ENCODE results near the gene RTBDN. TPM values are rescaled to one million over a fixed set of nuclear protein-coding genes. Genes with fewer than 3 reads are reported as not detected.

The RTBDN gene
- polyA plus RNA-seq, 1 of the 3 experiments (the other 2 are of a cell fraction), result 0.72 TPM

DNA sequence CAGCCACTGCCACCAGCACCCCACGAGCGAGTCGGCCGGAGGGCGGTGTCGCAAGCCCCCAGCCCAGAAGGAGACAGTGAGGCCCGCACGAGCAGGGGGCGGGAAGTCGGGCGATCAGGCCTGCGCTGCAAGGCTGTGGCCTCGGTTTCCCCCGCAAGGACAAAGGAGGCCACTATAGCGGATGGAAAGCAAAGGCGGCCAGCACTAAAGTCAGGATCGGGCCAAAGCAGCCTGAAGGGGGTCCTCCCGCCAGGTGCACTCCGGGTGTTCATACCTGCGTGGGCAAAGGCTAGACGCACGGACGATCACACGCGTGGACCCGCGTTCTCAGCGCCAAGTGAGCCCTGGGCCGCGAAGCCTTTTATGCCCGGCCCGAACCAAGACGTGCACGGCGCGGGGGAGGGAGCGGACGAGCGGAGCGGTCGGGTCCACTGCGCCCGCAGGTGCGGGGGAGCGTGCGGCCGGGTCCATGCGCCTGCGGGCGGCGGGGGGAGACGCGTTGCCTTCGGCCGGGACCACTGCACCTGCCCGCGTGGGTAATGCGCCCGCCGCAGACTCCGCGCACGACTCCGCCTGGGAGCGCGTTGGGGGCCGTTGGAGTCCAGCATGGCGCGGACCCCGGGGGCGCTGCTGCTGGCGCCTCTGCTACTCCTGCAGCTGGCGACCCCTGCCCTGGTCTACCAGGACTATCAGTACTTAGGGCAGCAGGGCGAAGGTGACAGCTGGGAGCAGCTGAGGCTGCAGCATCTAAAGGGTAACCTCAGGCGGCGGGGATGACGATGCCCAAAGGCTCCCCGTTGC is 32.7 kb downstream of the RTBDN start, which contains the start of the genes PRDX2 and THSD8:
Gene PRDX2 (minus strand): TSS at position 335 of the 801 bp plus-strand sequence. CDS start 539 bp downstream, outside the sequence.
Gene THSD8 (plus strand): TSS at position 604 of the 801 bp plus-strand sequence. CDS start 3 bp downstream, at position 607.
- peaks cover 17% of the 10 kb centered on the region for H3F3A ChIP-seq (replicated peaks; ENCODE audit: insufficient read depth)
- peak within 1 kb of the TSS; percentile 98 for H2AFZ ChIP-seq (ENCODE audit: low read depth)
- no peaks in the 10 kb centered on the region for H3K9me2 ChIP-seq
- DNase-seq, result peak; percentile 94
- peak within 1 kb of the TSS; percentile 100 for H3K4me2 ChIP-seq
- H3K9ac ChIP-seq, result peak within 1 kb of the TSS; percentile 80
- H3K9me3 ChIP-seq, result no peaks in the 10 kb centered on the region
- peak within 1 kb of the TSS in 1 of 2 experiments; percentile 74; a peak in 2 of 4 replicates for H3K27ac ChIP-seq (ENCODE audit: low read depth in 2 of 2, low read length in 1 of 2)
- peaks cover 12% of the 10 kb centered on the region for H3K79me2 ChIP-seq (ENCODE audit: insufficient read depth)
- no peaks in the 10 kb centered on the region for H4K20me1 ChIP-seq (ENCODE audit: insufficient read depth)
- peaks cover 4 to 8% of the 10 kb centered on the region in 2 experiments for H3K36me3 ChIP-seq (replicated peaks in 1 of 2; ENCODE audit: control insufficient read depth in 1 of 2, insufficient read depth in 2 of 2, low read length in 1 of 2)
- WGBS (ENCODE audit: low lambda C conversion rate), result 19% methylated on average over 26 of the region's 78 CpGs
- no peaks in the 10 kb centered on the region for H3K27me3 ChIP-seq (ENCODE audit: insufficient read depth)
- peak within 1 kb of the TSS; percentile 74 to 95 for H3K4me3 ChIP-seq (ENCODE audit: low read depth in 2 of 2, low read length in 1 of 2)
- H3K4me1 ChIP-seq (ENCODE audit: control insufficient read depth in 1 of 2, insufficient read depth in 2 of 2, low read depth in 1 of 2, low read length in 1 of 2), result peaks cover 4 to 21% of the 10 kb centered on the region in 2 experiments; a peak in 1 of 4 replicates
- POLR2A ChIA-PET, result interaction anchor here (0.8 to 2.6 kb wide), 3 partner anchors 9 to 35 kb away, joined by 3 to 20 read pairs (median 3); partner anchors contain the start of gene JUNB
- CTCF ChIA-PET, result interaction anchor here (0.7 to 17.1 kb wide), 10 partner anchors 9 to 64 kb away, joined by 3 to 447 read pairs (median 8); partner anchors contain the start of genes HOOK2 and JUNB
- TF ChIP-seq IRF3 (IDR thresholded peaks at IDR 0.05; ENCODE audit: low read depth, low read length) (no peak), MEF2A (IDR thresholded peaks at IDR 0.05; ENCODE audit: borderline replicate concordance, low read depth) (no peak), TCF12 (IDR thresholded peaks at IDR 0.05) (no peak), YY1 (IDR thresholded peaks at IDR 0.05; ENCODE audit: low read depth) (no peak; the same call in 1 of the 2 replicates), NRF1 (IDR thresholded peaks at IDR 0.05; ENCODE audit: low read depth, low read length) (no peak), REST (IDR thresholded peaks at IDR 0.05; ENCODE audit: low read depth, low read length) (no peak), GABPA (IDR thresholded peaks at IDR 0.05; ENCODE audit: low read depth) (no peak), EZH2phosphoT487 (IDR thresholded peaks at IDR 0.05; ENCODE audit: borderline replicate concordance, low read depth) (no peak), SIN3A (IDR thresholded peaks at IDR 0.05; ENCODE audit: borderline replicate concordance, low read depth, low read length) (peak; percentile 28; the same call in 1 of the 2 replicates), CHD2 (IDR thresholded peaks at IDR 0.05; ENCODE audit: low read length, partially characterized antibody) (peak; percentile 39), SMC3 (IDR thresholded peaks at IDR 0.05; ENCODE audit: low read depth, low read length) (no peak), TEAD4 (IDR thresholded peaks at IDR 0.05; ENCODE audit: borderline replicate concordance, insufficient read depth) (no peak), FOXM1 (IDR thresholded peaks at IDR 0.05; ENCODE audit: low read depth) (no peak), JUND (IDR thresholded peaks at IDR 0.05) (no peak; the same call in 1 of the 2 replicates), POLR2AphosphoS5 (IDR thresholded peaks at IDR 0.05; ENCODE audit: low read depth, low read length) (peak; percentile 97), RFX5 (IDR thresholded peaks at IDR 0.05; ENCODE audit: low read length) (no peak), PBX3 (IDR thresholded peaks at IDR 0.05) (no peak), USF1 (IDR thresholded peaks at IDR 0.05; ENCODE audit: borderline replicate concordance, low read depth) (no peak), RAD21 (IDR thresholded peaks at IDR 0.05; ENCODE audit: low read length) (no peak), MAX (IDR thresholded peaks at IDR 0.05; ENCODE audit: low read depth) (no peak; the same call in 1 of the 2 replicates), GATA2 (CRISPR knock-in tag; IDR thresholded peaks at IDR 0.05) (no peak)
- TF ChIP-seq, protein P1, sequence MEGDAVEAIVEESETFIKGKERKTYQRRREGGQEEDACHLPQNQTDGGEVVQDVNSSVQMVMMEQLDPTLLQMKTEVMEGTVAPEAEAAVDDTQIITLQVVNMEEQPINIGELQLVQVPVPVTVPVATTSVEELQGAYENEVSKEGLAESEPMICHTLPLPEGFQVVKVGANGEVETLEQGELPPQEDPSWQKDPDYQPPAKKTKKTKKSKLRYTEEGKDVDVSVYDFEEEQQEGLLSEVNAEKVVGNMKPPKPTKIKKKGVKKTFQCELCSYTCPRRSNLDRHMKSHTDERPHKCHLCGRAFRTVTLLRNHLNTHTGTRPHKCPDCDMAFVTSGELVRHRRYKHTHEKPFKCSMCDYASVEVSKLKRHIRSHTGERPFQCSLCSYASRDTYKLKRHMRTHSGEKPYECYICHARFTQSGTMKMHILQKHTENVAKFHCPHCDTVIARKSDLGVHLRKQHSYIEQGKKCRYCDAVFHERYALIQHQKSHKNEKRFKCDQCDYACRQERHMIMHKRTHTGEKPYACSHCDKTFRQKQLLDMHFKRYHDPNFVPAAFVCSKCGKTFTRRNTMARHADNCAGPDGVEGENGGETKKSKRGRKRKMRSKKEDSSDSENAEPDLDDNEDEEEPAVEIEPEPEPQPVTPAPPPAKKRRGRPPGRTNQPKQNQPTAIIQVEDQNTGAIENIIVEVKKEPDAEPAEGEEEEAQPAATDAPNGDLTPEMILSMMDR (IDR thresholded peaks at IDR 0.05), result no peak; the same call in 1 of the 2 replicates
- TF ChIP-seq, protein P2, sequence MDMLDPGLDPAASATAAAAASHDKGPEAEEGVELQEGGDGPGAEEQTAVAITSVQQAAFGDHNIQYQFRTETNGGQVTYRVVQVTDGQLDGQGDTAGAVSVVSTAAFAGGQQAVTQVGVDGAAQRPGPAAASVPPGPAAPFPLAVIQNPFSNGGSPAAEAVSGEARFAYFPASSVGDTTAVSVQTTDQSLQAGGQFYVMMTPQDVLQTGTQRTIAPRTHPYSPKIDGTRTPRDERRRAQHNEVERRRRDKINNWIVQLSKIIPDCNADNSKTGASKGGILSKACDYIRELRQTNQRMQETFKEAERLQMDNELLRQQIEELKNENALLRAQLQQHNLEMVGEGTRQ (IDR thresholded peaks at IDR 0.05; ENCODE audit: borderline replicate concordance, low read depth, low read length), result no peak

Measured in SK-N-SH (cell line).